ENCODE measurements around the gene FERMT3.
A peak's percentile ranks its signal among the peaks of the same experiment; 100 is the strongest.
"Not testable (repeated sequence)": the region's sequence is repeated elsewhere in the genome, so short reads cannot be mapped to it uniquely, and the experiment has no call there.

FERMT3 gene

GRCh38 chr11:64235437-64236161, 29.1 kb downstream of the FERMT3 start:
- DNase-seq (ENCODE audit: low spot score) = no peak

- no peak for DNase-seq (ENCODE audit: low spot score)
Observed at GRCh38 chr11:64237484-64237951, 31.0 kb downstream of the FERMT3 start.

GRCh38 chr11:64238076-64238475, 31.6 kb downstream of the FERMT3 start:
- DNase-seq (ENCODE audit: low spot score) = no peak

- no peak for DNase-seq (ENCODE audit: low spot score)
Observed at GRCh38 chr11:64238999-64239398, 32.5 kb downstream of the FERMT3 start.

- no peak for DNase-seq (ENCODE audit: low spot score)
Observed at GRCh38 chr11:64239662-64240434, 33.3 kb downstream of the FERMT3 start.

GRCh38 chr11:64240435-64241240, 34.1 kb downstream of the FERMT3 start, which contains the start of gene FKBP2:
TSS of gene FKBP2 (plus strand) at chr11:64241095. CDS start at chr11:64242388, 1,293 bp downstream.
- peak; percentile 98 for DNase-seq (ENCODE audit: low spot score)

GRCh38 chr11:64241241-64241490, 34.6 kb downstream of the FERMT3 start:
- peak; percentile 100 for DNase-seq (ENCODE audit: low spot score)

GRCh38 chr11:64241491-64242374, 35.2 kb downstream of the FERMT3 start:
- no peak for DNase-seq (ENCODE audit: low spot score)

GRCh38 chr11:64243236-64243854, 36.8 kb downstream of the FERMT3 start:
- DNase-seq (ENCODE audit: low spot score) = no peak

GRCh38 chr11:64244107-64244506, 37.6 kb downstream of the FERMT3 start:
- no peak for DNase-seq (ENCODE audit: low spot score)

GRCh38 chr11:64244966-64245365, 38.4 kb downstream of the FERMT3 start:
- DNase-seq (ENCODE audit: low spot score) = no peak

- DNase-seq (ENCODE audit: low spot score) = peak; percentile 43
Observed at GRCh38 chr11:64245401-64245796, 38.9 kb downstream of the FERMT3 start.

- DNase-seq (ENCODE audit: low spot score) = peak; percentile 74
Observed at GRCh38 chr11:64245797-64246620, 39.5 kb downstream of the FERMT3 start.

- DNase-seq (ENCODE audit: low spot score) = not testable (repeated sequence)
Observed at GRCh38 chr11:64246621-64246870, 40.0 kb downstream of the FERMT3 start.

- peak; percentile 76 for DNase-seq (ENCODE audit: low spot score)
Observed at GRCh38 chr11:64246871-64247728, 40.6 kb downstream of the FERMT3 start, which contains the start of gene PPP1R14B. TSS of gene PPP1R14B (minus strand) at chr11:64246943. CDS start at chr11:64246673, 270 bp downstream.

GRCh38 chr11:64247729-64248531, 41.4 kb downstream of the FERMT3 start:
- no peak for DNase-seq (ENCODE audit: low spot score)

GRCh38 chr11:64248578-64248977, 42.1 kb downstream of the FERMT3 start:
- DNase-seq (ENCODE audit: low spot score) = no peak

- no peak for DNase-seq (ENCODE audit: low spot score)
Observed at GRCh38 chr11:64249038-64249437, 42.5 kb downstream of the FERMT3 start.

Measured in CD4-positive, alpha-beta T cell treated with Interleukin-6 at 100 ng/mL for 8 hours (primary cell).